GOT3 (cell line): Measurements from ENCODE around the gene SYNE3.

Experiments
- DNase-seq: peaks from one replicate; lab custom pipeline; 2025; ENCODE audit warnings: mixed read lengths; lab: John Stamatoyannopoulos, UW

Gene SYNE3

GRCh38 chr14:95474486-95474885, 42.0 kb downstream of the SYNE3 start:
- DNase-seq = no peak

- DNase-seq = no peak
Observed at GRCh38 chr14:95472819-95473251, 43.6 kb downstream of the SYNE3 start.

- DNase-seq = no peak
Observed at GRCh38 chr14:95471476-95471875, 45.0 kb downstream of the SYNE3 start.

GRCh38 chr14:95471016-95471415, 45.4 kb downstream of the SYNE3 start:
- DNase-seq = no peak

- no peak for DNase-seq
Observed at GRCh38 chr14:95469134-95469481, 47.3 kb downstream of the SYNE3 start.

GRCh38 chr14:95468448-95469133, 47.9 kb downstream of the SYNE3 start:
- DNase-seq = no peak

- DNase-seq = no peak
Observed at GRCh38 chr14:95467657-95468056, 48.8 kb downstream of the SYNE3 start.

GRCh38 chr14:95467232-95467631, 49.2 kb downstream of the SYNE3 start:
- no peak for DNase-seq
